GM18867 (cell line): ENCODE results near the gene FETUB.

Experiments used
- ATAC-seq: cut with Tn5 transposase; IDR thresholded peaks from one replicate; pipeline ENCODE4 v1.9.1; 2021; ENCODE audit warnings: mild to moderate bottlenecking, moderate library complexity; ENCODE audit not compliant: unreplicated experiment

Gene FETUB

DNA sequence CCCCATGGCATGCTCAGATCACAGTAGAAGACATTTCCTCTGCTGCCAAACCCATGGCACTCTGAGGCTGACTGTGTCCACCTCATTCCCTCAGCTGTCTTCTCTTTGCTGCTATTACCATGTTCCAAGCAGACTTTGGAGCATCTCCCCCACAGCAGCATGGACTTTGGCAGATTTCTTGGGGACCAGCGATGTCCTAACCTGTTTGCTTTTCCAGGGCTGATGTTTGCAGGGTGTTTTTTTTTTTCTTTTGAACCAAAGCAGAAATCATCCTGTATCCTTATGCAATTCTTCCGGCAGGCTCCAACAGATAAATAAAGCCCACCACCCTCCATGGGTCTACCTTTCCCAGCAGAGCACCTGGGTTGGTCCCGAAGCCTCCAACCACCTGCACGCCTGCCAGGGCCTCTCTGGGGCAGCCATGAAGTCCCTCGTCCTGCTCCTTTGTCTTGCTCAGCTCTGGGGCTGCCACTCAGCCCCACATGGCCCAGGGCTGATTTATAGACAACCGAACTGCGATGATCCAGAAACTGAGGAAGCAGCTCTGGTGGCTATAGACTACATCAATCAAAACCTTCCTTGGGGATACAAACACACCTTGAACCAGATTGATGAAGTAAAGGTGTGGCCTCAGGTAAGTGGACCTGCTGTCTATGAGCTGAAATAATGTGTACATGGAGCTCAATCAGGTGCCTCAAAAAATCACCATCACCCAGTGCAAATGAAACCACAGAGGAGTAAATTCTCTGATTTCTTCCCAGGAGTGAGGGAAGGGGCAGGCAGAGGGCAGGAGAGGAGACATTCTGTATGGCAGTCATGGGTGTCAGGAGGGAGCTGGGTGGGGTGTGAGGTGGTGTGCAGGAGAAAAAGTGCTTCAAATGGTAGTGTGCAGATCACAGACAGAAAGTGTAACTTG lies 27.2 kb upstream of the FETUB start, which contains the start of gene AHSG:
Gene AHSG, plus strand, starts transcription at position 340 of the 916 bp plus-strand sequence. Its CDS starts 82 bp downstream, at position 422.
- ATAC-seq, result no peak

DNA sequence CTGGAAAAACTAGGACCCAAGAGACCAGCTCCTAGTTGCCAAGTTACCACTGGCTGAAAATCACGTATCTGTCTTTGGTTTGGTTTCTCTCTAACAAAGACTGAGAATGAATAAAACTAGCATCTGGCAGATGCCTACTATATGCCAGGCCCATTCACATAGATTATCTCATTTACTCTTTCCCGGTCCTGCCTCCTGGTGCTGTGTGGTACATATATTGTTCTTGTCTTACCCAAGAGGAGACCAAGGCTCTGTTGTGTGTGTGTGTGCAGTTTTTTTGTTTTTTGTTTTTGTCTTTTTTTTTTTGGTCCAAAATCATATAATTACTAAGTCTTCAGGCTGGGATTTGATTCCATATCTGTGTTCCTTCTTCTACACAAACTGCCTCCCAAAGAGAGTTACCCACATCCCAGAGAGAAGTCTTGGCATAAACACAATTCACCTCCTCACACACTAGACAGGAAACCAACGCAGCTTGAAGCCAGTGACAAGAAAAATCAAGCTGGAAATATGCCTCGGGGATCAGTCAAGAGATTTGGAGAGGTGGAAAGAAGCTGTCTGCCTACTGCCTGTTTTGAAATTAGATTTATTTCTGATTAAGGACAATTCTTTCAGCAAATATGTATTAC lies 26.4 kb upstream of the FETUB start:
- ATAC-seq, result no peak

DNA sequence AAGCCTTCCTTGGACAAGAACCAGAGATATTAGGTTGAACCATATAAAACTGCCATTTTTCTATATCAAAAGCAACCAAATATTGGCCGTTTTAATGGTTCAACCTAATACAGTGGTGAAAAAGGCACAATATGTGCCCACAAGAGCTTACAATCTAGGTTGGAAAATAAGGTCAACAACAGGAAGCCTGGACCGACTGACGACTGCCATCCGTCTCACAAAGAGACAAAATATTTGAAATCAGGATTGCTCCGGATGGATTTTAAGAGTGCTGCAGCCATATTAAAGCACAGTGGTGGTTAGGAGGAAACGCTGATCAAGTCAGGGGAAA lies 26.0 kb upstream of the FETUB start:
- no peak for ATAC-seq

DNA sequence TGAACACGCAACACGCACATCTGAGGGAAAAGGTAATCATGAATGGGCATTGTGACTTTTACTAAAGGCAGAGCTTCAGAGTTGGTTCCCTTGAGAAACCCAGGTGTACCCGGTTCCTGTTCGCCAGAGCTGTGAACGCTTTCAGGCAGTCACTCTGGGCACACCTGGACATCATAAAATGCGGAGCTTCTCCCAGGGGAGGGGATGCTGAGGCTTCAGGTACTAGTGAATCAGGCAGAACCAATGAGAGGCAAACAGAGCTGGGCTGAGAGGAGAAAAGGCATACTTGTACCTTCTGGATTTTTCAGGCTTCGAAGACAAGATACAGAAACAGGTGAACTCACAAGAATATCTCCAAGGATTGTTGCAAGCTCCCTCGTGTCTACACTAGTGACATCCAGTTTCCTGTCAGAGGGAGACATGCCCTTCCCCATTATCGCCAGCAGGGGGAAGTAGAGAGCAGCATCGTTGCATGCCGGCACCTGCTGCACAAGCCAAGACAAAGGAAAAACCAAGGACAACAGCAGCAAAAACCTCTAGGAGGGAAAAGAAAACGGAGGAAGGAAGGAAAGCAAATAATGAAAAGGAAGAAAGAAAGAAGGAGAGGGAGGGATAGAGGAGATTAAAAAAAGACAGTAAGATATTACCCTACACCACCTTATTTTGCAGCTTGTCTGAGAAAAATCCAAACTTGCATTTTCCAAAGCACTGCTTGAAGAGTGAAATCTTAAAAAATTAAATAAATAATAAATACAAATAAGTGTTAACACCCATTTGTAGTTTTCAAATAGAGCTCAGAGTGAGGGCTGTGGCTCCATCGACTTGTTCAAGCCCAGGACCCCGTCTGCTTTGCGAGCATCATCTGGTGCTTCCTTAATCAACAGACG lies 25.4 kb upstream of the FETUB start:
- ATAC-seq, result peak; percentile 63

DNA sequence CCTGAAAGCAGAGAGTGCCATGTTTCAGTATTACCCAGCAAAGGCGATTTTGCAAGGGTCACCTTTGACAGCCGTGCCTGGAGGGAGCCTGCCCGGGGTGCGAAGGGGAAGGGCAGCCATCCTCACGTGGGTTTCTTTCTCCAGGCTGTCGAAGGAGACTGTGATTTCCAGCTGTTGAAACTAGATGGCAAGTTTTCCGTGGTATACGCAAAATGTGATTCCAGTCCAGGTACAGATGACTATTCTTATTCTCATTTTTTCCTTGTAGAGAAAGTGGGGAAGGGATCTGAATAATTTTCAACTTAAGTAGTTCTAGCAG lies 23.9 kb upstream of the FETUB start:
- ATAC-seq, result no peak

DNA sequence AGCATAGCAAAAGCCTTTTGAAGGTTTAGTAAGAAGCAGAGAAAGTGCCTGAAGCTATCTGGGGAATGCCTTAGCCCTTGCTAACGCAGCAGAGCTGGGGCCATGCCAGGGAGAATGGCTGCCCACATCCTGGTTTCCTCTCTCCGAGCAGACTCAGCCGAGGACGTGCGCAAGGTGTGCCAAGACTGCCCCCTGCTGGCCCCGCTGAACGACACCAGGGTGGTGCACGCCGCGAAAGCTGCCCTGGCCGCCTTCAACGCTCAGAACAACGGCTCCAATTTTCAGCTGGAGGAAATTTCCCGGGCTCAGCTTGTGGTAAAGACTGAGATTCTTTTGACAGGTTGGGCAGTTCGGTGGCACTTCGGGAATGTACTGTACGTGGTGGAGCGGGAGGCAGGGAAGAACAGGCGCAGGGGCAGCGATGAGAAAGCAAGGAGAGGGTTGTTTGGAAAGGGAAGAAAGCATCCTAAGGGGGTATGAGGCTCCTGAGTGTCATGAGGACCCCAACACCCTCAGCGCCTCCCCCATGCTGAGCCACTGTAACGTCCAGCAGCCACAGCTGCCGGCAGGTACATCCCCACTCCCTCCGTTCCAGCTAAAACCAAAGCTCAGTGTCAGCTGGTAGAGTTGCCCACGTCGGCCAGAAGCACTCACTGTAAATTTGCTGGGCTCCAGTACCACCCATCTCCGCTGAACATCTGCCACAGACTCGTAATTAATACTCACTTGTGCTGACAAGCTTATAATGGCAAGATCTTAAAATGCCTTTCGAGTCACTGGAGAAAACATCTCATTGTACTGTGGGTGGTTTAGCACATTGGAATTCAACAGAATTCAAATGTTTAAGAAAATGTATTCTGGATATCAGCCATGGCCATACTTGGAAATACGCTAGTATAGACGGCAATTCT lies 22.9 kb upstream of the FETUB start:
- ATAC-seq, result peak; percentile 91

DNA sequence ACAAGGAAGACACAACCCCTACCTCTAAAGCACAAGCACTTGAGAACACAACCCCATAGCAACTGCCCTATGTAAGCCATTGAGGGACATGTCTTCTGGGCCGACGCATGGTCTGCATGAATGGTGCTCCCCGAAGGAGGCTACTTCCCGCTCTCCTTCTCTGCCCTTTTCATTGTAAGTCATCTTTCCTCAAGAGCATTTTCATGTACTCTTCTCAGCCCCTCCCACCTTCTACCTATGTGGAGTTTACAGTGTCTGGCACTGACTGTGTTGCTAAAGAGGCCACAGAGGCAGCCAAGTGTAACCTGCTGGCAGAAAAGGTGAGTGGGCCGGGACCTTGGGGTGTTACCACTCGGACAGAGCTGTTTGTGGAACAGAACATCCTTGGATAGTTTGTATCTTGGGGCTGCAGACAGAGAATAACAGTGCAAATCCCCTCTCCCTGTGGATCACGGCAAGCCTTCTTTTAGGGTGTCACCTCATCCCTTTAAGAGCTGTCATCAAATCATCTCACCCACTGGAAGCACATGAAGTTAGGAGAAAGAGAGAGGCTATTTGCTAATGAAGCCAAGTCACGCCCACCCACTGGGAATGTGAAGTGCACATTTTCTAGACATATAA lies 21.8 kb upstream of the FETUB start:
- no peak for ATAC-seq

DNA sequence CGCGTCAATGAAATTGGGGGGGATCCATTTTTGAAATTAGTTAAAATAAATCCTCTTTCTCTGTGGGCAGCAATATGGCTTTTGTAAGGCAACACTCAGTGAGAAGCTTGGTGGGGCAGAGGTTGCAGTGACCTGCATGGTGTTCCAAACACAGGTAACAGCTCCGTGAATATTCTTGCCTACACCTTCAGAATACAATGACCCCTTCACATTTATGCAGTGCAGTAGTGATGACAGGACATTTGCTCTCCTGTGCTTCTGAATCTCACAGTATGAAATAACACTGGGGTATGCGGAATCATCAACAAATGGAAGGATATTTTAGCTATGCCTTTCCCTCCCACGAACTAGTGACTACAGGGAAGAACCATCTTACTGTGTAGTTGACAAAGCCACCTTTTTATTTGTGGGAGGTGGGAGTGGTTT lies 20.4 kb upstream of the FETUB start:
- no peak for ATAC-seq

DNA sequence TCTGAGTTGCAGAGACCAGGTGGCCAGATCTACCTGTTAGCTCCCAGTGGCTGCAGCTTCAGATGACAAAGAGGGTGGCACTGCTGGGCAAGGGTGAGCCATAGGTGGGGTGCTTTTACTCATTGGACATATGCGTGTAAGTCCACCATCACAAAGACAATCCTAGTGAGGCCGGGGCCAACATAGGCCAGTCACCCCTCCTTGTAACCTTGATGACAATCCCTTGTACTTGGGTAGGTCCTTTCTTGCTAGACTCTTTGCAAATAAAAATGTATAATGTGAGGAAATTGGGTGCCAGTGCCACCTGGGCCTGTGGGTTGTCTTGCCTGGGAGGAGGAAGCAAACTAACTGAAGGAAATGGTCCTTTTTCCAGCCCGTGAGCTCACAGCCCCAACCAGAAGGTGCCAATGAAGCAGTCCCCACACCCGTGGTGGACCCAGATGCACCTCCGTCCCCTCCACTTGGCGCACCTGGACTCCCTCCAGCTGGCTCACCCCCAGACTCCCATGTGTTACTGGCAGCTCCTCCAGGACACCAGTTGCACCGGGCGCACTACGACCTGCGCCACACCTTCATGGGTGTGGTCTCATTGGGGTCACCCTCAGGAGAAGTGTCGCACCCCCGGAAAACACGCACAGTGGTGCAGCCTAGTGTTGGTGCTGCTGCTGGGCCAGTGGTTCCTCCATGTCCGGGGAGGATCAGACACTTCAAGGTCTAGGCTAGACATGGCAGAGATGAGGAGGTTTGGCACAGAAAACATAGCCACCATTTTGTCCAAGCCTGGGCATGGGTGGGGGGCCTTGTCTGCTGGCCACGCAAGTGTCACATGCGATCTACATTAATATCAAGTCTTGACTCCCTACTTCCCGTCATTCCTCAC lies 19.7 kb upstream of the FETUB start:
- no peak for ATAC-seq

DNA sequence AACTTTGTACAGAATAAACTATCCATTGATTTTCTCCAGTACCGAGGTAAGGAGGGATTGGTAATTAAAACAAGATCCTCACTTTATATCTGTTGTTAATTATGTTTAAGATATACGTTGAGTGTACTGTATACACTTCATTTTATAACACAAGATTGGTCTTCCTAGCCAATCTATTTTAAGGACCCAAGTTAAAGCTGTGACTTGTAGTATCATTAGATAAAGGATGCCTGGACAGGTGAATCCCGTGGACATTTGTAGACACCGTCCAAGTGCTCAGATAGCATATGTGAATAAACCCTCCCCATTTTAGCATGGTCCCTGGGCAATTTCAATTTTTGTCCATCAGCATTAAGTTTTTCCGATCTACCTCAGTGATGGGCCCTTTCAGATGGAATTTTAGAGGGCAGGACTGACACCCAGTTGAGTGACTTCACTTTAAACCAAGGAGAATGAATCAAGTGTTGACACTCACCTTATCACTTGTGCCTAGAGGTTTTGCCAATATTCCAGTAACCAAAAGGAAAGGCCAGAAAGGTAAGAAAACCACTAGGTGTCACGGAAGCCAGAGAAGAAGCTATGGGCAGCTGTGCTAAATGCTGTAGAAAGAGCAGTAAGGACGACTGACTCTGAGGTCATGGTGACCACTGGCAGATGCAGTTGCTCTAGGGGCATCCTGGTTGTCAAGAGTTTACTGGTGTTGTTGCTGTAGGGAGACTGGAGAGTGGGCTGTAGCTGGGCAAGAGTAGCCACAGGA lies 18.1 kb upstream of the FETUB start:
- ATAC-seq, result no peak

DNA sequence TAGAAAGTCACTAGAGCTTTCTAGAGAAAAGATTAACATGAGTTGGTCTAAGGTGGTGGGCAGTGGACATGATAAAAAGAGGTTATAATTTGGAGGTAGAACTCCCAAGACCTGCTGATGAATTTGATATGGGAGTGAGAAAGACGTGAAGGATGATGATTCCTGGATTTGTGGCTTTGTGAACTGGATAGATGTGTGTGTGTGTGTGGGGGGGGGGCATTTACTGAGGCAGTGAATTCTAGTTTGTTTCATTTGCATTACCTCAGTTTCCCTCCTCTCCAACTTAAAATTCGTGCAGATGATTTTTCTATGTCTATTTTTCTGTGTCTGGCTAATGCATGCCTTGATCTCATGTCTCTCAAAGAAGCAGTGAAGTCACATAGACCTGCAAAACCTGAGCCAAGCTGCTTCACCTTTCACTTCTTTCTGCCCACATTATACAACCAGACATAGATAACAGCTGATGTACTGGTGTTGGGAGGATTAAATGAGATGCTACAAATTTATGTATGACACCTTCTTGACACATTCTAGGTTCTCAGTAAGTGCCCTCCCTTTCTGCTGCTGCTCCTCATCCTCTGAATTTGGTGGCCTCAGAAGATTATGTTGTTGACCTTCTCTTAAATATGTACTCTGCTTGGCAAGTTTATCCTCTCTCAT lies 17.4 kb upstream of the FETUB start:
- ATAC-seq, result no peak

DNA sequence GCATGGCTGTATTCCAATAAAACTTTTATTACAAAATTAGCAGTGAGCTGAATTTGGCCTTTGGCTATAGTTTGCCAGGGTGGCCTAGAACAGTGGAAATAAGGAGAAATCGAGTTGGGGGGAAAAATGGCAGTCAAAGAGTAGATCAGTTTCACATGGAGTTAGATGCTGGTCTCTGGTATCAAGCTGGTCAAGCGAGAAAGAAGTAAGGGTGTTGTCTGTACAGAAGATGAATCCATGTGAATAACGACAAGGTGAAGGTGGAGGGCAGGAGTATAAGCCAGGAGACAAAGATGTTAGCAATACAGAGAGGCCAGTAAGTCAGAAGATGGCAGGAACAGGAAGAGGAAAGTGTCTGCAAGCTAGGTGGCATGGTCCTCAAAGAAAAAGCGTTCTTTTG lies 15.6 kb upstream of the FETUB start:
- no peak for ATAC-seq

DNA sequence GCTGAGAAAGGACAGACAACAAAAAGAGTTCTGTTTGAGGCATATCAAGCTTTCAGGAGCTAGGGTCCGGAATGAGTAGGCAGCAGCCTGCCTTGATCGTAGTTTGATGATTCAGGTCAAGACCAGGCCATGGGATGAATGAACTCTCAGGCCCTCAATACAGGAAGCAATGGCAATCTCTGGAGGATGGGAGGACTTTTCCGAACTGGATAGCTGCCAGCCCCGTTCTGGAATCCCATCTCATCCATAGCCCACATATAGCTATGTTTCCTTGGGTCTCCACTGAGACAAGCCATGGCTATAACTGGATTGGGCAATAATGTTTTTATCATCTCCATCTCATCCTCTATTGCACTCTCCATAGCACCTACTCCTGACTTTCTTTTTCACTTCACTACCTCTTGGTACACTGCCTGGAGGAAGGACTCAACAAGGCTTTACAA lies 14.6 kb upstream of the FETUB start:
- ATAC-seq, result no peak

DNA sequence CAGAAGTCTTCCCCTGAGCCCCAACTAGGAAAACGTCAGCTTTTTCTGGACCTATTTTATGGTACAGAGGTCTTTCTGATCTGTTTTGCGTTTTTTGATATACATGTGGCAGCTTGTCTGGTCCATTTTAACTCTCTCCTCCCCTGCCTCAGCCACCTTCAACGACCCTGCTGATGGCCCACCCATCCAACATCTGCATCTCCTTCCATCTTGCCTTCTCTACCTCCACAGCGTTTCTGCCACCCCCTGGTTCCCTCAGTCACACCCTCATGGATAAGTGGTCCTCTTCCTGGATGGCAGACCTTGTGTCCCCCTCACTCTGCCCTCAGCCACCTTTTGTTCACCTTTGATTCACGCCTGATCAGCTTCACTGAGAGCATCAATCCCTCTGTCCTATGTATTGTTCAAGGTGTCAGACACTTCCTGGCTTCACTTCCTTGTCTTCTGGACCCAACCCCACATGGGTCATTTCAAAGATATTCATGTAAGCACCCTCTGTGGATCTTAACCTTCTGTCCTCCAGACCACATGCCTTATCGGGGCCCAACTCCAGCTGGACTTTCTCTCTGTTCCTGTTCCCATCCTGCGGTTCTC lies 13.8 kb upstream of the FETUB start:
- ATAC-seq, result no peak

DNA sequence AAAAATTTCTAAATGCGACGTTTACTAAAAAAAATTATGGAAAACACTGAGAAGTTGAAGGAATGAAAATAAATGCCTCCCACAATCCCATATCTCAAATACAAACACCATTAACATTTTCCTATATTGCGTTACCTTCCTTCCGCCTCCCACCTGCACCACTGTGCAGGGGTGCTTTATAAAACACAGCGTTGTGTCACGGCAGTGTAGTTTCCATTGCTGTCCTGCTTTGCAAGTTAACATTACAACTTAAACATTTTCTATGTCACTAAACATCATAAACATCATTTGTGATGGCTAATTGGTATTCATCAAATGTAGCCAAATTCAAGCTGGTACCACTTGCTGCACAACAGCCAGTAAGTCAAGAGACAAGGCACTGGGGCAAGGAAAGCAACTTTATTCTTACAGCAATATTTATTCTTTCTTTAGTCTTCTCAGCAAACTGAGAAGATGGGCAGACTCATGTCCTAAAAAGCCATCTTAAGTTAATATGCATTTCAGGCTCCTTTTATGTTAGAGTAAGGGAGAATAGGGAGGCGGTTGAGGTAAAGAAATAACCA lies 12.3 kb upstream of the FETUB start:
- ATAC-seq, result no peak

DNA sequence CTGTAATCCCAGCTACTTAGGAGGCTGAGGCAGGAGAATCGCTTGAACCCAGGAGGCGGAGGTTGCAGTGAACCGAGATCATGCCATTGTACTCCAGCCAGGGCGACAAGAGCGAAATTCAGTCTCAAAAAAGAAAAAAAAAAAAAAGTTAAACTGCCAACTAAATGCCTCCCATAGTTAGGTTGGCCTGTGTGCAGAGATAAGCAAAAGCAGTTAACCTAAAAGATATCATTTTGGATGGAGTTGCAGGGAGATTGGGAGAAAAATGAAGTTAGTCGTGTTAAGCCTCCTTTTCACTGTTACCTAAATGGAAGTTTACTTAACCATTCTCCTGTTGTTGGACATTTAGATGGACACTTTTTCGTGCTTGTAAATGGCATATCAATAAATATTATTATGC lies 11.4 kb upstream of the FETUB start:
- ATAC-seq, result no peak
